ENCODE data around the gene LPIN2.

LPIN2 gene

GRCh38 chr18:2976218-2977132 lies 36.5 kb downstream of the LPIN2 start:
- no peak for TF ChIP-seq POLR2A (IDR thresholded peaks at IDR 0.05; ENCODE audit: low read depth, low read length)
- TF ChIP-seq POLR2AphosphoS5 (IDR thresholded peaks at IDR 0.05; ENCODE audit: low read depth, low read length) = no peak
- TF ChIP-seq TAF1 (IDR thresholded peaks at IDR 0.05; ENCODE audit: borderline replicate concordance, low read depth, low read length) = no peak
- DNase-seq (ENCODE audit: insufficient read length) (no peak), FAIRE-seq (no peak)

- FAIRE-seq (no peak), DNase-seq (ENCODE audit: insufficient read length) (no peak)
- TF ChIP-seq TAF1 (IDR thresholded peaks at IDR 0.05; ENCODE audit: borderline replicate concordance, low read depth, low read length) (no peak), POLR2A (IDR thresholded peaks at IDR 0.05; ENCODE audit: low read depth, low read length) (no peak), POLR2AphosphoS5 (IDR thresholded peaks at IDR 0.05; ENCODE audit: low read depth, low read length) (no peak)
Observed at GRCh38 chr18:2974731-2975130, 38.2 kb downstream of the LPIN2 start.

- peak; percentile 81 for FAIRE-seq
- TF ChIP-seq TAF1 (IDR thresholded peaks at IDR 0.05; ENCODE audit: borderline replicate concordance, low read depth, low read length) (peak; percentile 96), POLR2A (IDR thresholded peaks at IDR 0.05; ENCODE audit: low read depth, low read length) (peak; percentile 71), POLR2AphosphoS5 (IDR thresholded peaks at IDR 0.05; ENCODE audit: low read depth, low read length) (0 out of 2 replicates have a peak, but pooled peaks have one; percentile 57)
- peak; percentile 38 for DNase-seq (ENCODE audit: insufficient read length)
Observed at GRCh38 chr18:2971741-2972552, 41.0 kb downstream of the LPIN2 start.

- peak; percentile 82 for FAIRE-seq
- DNase-seq (ENCODE audit: insufficient read length) = no peak
- TF ChIP-seq TAF1 (IDR thresholded peaks at IDR 0.05; ENCODE audit: borderline replicate concordance, low read depth, low read length) (no peak), POLR2A (IDR thresholded peaks at IDR 0.05; ENCODE audit: low read depth, low read length) (no peak), POLR2AphosphoS5 (IDR thresholded peaks at IDR 0.05; ENCODE audit: low read depth, low read length) (no peak)
Observed at GRCh38 chr18:2970772-2971659, 41.9 kb downstream of the LPIN2 start.

GRCh38 chr18:2970344-2970743 lies 42.6 kb downstream of the LPIN2 start:
- FAIRE-seq (no peak), DNase-seq (ENCODE audit: insufficient read length) (no peak)
- TF ChIP-seq TAF1 (IDR thresholded peaks at IDR 0.05; ENCODE audit: borderline replicate concordance, low read depth, low read length) = no peak
- TF ChIP-seq POLR2A (IDR thresholded peaks at IDR 0.05; ENCODE audit: low read depth, low read length) = no peak
- TF ChIP-seq POLR2AphosphoS5 (IDR thresholded peaks at IDR 0.05; ENCODE audit: low read depth, low read length) = no peak

- DNase-seq (ENCODE audit: insufficient read length) = no peak
- FAIRE-seq = no peak
- TF ChIP-seq TAF1 (IDR thresholded peaks at IDR 0.05; ENCODE audit: borderline replicate concordance, low read depth, low read length) (no peak), POLR2A (IDR thresholded peaks at IDR 0.05; ENCODE audit: low read depth, low read length) (no peak), POLR2AphosphoS5 (IDR thresholded peaks at IDR 0.05; ENCODE audit: low read depth, low read length) (no peak)
Observed at GRCh38 chr18:2969695-2970094, 43.2 kb downstream of the LPIN2 start.

- FAIRE-seq = peak; percentile 80
- DNase-seq (ENCODE audit: insufficient read length) = no peak
- TF ChIP-seq POLR2AphosphoS5 (IDR thresholded peaks at IDR 0.05; ENCODE audit: low read depth, low read length) (no peak), POLR2A (IDR thresholded peaks at IDR 0.05; ENCODE audit: low read depth, low read length) (no peak), TAF1 (IDR thresholded peaks at IDR 0.05; ENCODE audit: borderline replicate concordance, low read depth, low read length) (no peak)
Observed at GRCh38 chr18:2968606-2969005, 44.3 kb downstream of the LPIN2 start.

GRCh38 chr18:2967820-2968219 lies 45.1 kb downstream of the LPIN2 start:
- no peak for TF ChIP-seq TAF1 (IDR thresholded peaks at IDR 0.05; ENCODE audit: borderline replicate concordance, low read depth, low read length)
- 0 out of 2 replicates have a peak, but pooled peaks have one; percentile 12 for TF ChIP-seq POLR2AphosphoS5 (IDR thresholded peaks at IDR 0.05; ENCODE audit: low read depth, low read length)
- peak; percentile 9 for FAIRE-seq
- DNase-seq (ENCODE audit: insufficient read length) = no peak

GRCh38 chr18:2967357-2967756 lies 45.6 kb downstream of the LPIN2 start:
- TF ChIP-seq POLR2A (IDR thresholded peaks at IDR 0.05; ENCODE audit: low read depth, low read length) (no peak), TAF1 (IDR thresholded peaks at IDR 0.05; ENCODE audit: borderline replicate concordance, low read depth, low read length) (no peak), POLR2AphosphoS5 (IDR thresholded peaks at IDR 0.05; ENCODE audit: low read depth, low read length) (0 out of 2 replicates have a peak, but pooled peaks have one; percentile 25)
- DNase-seq (ENCODE audit: insufficient read length) (no peak), FAIRE-seq (peak; percentile 81)

- TF ChIP-seq POLR2A (IDR thresholded peaks at IDR 0.05; ENCODE audit: low read depth, low read length) = no peak
- no peak for TF ChIP-seq TAF1 (IDR thresholded peaks at IDR 0.05; ENCODE audit: borderline replicate concordance, low read depth, low read length)
- TF ChIP-seq POLR2AphosphoS5 (IDR thresholded peaks at IDR 0.05; ENCODE audit: low read depth, low read length) = no peak
Observed at GRCh38 chr18:2966560-2966959, 46.4 kb downstream of the LPIN2 start.

More at GRCh38 chr18:2966560-2966959, 46.4 kb downstream of the LPIN2 start:
- FAIRE-seq = peak; percentile 76
- DNase-seq (ENCODE audit: insufficient read length) = no peak
